ENCODE data around the gene SP3.

The SP3 gene

DNA sequence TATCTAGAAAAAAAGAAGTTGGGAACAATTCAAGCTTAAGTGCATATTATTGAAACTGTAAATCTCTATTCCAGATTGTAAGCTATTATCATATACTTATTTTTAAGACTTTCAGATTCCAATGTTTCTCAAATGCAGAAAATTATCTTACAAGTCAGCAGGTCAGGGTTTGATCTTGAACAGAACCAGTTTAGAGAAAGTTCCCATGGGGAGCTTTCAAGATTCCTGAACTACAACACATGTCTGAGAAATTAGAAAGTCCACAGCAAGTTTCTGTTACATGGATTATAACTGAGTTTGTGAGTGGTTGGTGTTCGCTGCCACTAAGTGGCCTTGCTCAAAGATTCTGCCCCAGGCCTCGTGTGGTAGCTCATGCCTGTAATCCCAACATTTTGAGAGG lies 31.6 kb upstream of the SP3 start:
- DNase-seq: no peak

- no peak for DNase-seq
Observed at GRCh38 chr2:173993459-173993858, 28.3 kb upstream of the SP3 start.

DNA sequence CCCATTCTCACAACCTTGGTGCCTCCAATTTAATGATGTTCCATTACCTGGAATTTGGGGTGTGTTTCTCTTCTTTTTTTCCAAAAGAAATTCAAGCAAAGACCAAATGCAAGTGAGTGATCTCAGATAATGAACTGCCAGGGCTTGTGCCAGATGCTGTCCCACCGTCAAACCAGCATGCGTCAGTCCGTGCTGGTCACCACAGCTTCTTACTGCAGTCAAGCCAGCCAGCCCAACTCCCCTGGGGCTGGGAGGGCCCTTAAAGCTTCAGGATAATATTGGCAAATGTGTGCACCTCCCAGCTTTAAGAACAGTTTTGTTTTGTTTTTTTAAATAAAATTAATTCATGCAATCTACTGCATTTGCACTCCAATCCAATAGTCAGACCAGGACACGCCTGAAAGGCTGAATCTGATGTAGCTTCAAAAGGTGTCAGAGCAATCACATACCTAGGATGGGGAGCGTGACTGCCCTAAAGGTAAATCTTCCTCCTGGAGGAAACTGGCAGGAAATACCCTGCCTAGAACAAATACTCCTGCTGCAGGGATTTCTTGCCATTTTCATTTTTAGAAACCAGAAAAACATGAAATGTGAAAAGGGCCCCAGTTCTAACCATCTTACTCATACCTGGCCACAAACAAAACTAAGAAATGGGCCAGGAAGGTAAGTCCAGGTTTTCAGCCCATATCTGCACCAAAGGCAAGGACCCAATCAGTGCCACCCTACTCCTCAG lies 26.8 kb upstream of the SP3 start:
- no peak for DNase-seq

- peak in 1 of 2 donors; percentile 20 for DNase-seq
Observed at GRCh38 chr2:173990970-173991819, 26.0 kb upstream of the SP3 start.

GRCh38 chr2:173990245-173990644 lies 25.1 kb upstream of the SP3 start:
- DNase-seq: no peak

GRCh38 chr2:173989884-173990215 lies 24.7 kb upstream of the SP3 start:
- DNase-seq: no peak

- DNase-seq: no peak
Observed at GRCh38 chr2:173989160-173989883, 24.1 kb upstream of the SP3 start.

GRCh38 chr2:173986805-173987204 lies 21.6 kb upstream of the SP3 start:
- no peak for DNase-seq

DNA sequence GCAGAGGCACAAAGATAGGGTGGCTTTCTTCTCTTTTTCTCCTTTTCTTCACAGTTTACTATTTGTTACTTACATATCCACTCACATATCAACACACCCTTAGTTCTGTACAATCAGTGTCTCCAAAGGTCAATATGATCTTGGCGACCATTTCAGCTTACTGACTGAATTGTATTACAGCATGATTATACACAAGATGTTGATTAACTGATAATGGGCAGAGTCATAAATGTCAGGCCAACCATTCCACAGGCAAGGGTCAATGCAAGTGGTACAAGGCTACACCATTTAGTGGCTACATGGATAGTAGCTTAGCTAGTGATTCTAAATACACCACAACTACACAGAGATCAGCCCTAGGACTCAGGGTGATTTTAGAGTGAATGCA lies 20.4 kb upstream of the SP3 start:
- DNase-seq: no peak

- no peak for DNase-seq
Observed at GRCh38 chr2:173984866-173985604, 19.9 kb upstream of the SP3 start.

DNA sequence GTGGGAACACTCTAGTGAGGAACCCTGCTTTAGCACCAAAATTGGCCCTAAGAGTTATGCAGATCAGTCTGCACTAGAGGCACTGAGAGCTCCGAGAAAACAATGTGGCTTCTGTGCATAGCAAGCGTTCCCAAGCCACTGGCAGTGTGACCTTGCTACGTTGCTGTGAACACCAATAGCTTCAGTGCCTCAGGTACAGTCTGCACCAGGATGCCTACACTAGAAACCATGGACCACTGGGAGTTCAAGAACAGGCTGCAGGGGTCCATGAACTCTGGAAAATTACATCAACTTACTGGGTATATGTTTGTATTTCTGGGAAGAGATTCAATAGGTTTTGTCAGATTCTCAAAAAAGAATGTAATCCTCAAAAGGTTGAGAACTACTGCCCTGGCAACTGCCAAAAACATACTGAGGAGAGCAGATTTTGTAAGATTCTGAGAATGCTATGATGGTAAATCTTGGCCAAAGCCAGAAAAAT lies 18.3 kb upstream of the SP3 start:
- DNase-seq: no peak

DNA sequence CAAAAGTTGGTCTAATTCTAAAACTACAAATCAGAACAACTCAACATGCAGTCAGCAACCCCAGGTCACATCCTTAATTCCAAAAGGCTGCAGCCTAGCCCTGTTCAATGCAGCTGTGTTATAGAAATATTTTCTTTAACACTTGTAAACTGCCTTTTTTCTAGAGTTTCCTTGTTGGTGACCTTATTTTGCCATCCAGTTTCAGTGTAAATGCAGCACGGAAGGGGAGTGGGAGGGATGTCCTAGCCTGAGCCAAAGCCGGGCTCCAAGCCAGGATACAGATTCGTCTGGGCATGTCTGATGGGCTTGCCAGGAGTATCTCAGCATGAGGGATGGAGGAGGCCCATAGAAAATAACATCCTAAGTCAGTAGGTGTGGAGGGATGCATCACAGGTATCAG lies 17.7 kb upstream of the SP3 start:
- DNase-seq: no peak

GRCh38 chr2:173982182-173982714 lies 17.1 kb upstream of the SP3 start:
- no peak for DNase-seq

DNA sequence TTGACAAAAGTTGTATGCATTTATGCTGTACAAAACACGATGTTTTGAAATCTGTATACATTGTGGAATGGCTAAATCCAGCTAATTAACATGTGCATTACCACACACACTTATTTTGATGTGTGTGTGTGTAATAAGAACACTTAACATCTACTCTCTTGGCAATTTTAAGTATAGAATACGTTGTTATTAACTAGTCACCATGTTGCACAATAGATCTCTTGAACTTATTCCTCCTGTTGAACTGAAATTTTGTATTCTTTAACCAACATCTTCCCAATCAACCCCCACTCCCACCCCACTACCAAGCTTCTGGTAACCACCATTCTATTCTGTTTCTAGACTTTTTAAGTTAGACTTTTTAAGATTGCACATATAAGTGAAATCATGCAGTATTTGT lies 16.3 kb upstream of the SP3 start:
- no peak for DNase-seq

DNA sequence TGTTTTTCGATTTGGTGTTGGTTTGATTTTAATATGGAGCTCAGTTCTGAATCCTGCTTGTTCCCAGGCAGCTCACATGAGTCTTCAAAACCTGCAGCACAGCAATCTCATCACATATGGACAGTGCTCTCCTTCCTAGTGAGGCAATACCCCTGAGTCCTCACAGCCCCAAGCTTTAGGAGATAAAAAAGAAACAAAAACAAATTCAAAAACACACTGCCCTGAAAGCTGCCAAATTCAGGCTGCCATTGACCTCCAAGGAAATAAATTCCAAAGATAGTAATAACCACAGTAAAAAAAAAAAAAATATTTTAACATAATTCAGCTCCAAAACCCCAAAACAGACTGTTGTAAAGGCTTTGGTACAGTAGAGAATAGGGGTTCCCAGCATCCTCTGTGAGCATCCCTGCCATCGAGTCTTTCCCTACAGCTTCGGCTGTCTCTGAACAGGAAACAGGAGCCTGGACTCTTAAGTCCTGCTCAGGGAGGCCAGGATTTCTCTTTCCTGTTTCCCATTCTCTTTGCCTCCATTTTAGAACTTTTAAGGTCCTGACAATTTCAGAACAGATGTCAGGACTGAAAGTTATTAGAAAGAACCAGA lies 14.7 kb upstream of the SP3 start:
- DNase-seq: no peak

DNA sequence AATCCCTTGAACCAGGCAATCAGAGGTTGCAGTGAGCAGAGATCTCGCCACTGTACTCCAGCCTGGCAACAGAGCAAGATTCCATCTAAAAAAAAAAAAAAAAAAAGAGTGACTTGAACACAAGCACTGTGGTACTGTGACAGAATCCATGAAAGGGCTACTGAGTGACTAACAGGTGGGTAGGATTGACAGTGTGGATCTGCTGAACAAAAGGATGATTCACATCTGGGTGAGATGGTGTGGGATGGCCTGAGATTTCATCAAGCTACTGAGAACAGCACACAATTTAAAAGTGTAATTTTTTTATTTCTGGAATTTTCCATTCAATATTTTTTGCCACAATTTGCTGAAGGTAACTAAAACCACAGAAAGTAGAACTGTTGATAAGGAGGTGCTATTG lies 13.3 kb upstream of the SP3 start:
- DNase-seq: no peak

DNA sequence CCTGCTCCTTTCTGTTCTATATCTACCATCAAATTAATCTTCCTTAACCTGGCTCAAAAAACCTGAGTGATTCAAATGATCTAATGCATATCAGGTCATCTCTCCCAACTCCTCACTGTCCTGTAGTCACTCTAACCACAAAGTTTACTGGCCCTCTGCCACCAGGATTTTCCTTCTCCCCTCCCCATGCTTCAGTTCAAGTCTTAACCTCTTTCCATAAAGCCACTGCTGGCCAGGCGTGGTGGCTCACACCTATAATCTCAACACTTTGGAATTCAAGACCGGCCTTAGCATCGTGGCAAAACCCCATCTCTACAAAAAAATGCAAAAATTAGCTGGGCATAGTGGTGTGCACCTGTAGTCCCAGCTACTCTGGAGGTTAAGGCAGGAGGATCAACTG lies 7.5 kb upstream of the SP3 start:
- no peak for DNase-seq

DNA sequence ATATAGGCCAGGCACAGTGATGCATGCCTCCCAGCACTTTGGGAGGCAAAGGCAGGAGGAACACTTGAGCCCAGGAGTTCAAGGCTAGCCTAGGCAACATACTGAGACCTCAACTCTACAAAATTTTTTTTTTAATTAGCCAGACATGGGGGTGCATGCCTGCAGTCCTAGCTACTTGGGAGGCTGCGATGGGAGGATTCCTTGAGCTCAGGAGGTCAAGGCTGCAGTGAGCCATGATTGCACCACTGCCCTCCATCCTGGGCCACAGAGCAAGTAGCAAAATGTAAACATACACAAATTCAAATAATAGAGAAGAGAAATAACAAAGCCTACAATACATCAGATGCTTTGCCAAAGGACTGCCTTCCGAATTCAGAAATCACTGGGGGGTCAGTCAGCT lies 7.0 kb upstream of the SP3 start:
- DNase-seq: no peak

- no peak for DNase-seq
Observed at GRCh38 chr2:173970516-173970924, 5.3 kb upstream of the SP3 start.

DNA sequence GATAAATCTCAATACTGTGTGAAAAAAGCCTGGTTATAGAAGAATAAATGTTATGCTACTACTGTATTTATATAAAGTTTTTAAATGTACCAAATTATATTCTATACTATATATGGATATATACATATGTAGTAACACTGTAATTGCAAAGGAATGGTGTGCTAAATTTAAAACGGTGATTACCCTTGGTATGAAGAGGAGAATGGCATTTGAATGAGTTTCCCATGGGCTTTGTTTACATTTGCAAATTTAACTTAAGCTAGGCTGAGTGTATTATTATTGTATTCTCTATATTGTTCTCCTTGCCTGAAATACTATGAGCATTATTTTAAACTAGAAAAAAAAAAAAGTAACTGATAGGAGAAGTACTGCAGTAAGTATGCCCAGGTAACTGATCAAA lies 4.7 kb upstream of the SP3 start:
- no peak for DNase-seq

- DNase-seq: no peak
Observed at GRCh38 chr2:173968551-173968950, 3.4 kb upstream of the SP3 start.
